Esophagus squamous epithelium (tissue), 5 donors: ENCODE data around the gene MTRFR. TPM values are rescaled to one million over a fixed set of nuclear protein-coding genes. Genes with fewer than 3 reads are reported as not detected.
A peak's percentile ranks its signal among the peaks of the same experiment; 100 is the strongest.

Source experiments
- DNase-seq: peaks from one replicate; lab custom pipeline; 2025; lab: John Stamatoyannopoulos, UW
- H3K27ac ChIP-seq, 4 donors: fragments of 200-600 bp; sonication (generic); one replicate each; pipeline ENCODE4 v1.5.1; 2016 to 2019; ENCODE audit warnings: mild to moderate bottlenecking in 1 of 4
- H3K27me3 ChIP-seq, 4 donors: fragments of 200-600 bp; sonication (generic); 1 replicate in 3 of 4; 2 replicates in 1 of 4; pipeline versions ENCODE4 v1.5.1 to v1.6.0; 2017 to 2021; ENCODE audit warnings: antibody characterized with exemption in 1 of 4
- H3K36me3 ChIP-seq, 3 donors: fragments of 200-600 bp; sonication (generic); one replicate each; pipeline ENCODE4 v1.5.1; 2016 to 2019
- H3K4me1 ChIP-seq, 3 donors: fragments of 200-600 bp; sonication (generic); one replicate each; pipeline ENCODE4 v1.5.1; 2017 to 2019
- H3K4me3 ChIP-seq, 4 donors: fragments of 200-600 bp; sonication (generic); 1 replicate in 3 of 4; 2 replicates in 1 of 4; pipeline ENCODE4 v1.5.1; 2016 to 2019; ENCODE audit warnings: mild to moderate bottlenecking in 2 of 4, moderate library complexity in 1 of 4
- H3K9me3 ChIP-seq, 3 donors: fragments of 200-600 bp; sonication (generic); one replicate each; pipeline ENCODE4 v1.5.1; 2016 to 2019
- POLR2A ChIP-seq, 4 donors: fragments of 450-650 bp; IDR thresholded peaks; one replicate each; pipeline ENCODE4 v1.6.1; 2017; ENCODE audit warnings: antibody characterized with exemption in 4 of 4, mild to moderate bottlenecking in 4 of 4, moderate library complexity in 3 of 4
- WGBS, 2 donors: methylation state at CpG; one replicate each; pipeline ENCODE4 v1.1.5; 2018; 5-methylcytosine and 5-hydroxymethylcytosine counted together
- intact Hi-C: fragments of 100-400 bp; cut with DNase I; formaldehyde crosslinking; loops from one replicate; pipeline ENCODE4 v1.15.0; 2022
- total RNA-seq, 4 donors: library from RNA; depleted of rRNA; stranded (reverse); fragments of >200 nt; gene quantifications; one replicate each; pipeline ENCODE4 v1.1.0, GENCODE V29; 2016
- TF ChIP-seq, protein P1 (sequence below), 6 experiments: fragments of 450-650 bp in 4 of 6; fragments of 200-600 bp in 2 of 6; sonication (generic) in 2 of 6; IDR thresholded peaks; one replicate each; pipeline ENCODE4 v1.5.1; 2016 to 2019; ENCODE audit warnings: antibody characterized with exemption in 6 of 6, mild to moderate bottlenecking in 4 of 6, moderate library complexity in 4 of 6
- donor health status: DM: yes; HTN: yes; CAD: no.

The MTRFR gene
- total RNA-seq, 4 donors from 2014 or later, result 5.3 to 11.4 (median 7.2) TPM

DNA sequence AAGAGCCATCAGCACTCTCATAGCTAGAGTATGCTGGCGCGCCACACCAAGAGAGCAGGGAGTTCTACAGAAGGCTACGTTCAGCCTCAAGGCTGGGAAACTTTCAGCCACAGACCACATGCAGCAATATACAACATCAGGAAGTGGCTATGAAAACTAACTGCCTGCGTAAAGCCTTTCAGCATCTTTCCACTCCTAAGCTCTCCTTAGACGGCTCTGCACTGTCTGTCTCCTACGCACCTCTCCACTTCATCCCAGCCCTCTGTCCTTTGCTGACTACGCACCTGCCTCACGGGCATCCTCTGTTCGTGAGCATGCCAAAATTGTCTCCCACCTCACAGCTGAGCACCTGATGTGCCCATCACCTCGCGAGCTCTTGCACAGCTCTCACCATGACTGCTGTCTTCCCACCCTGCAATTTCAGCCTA lies 10.0 kb upstream of the MTRFR start:
- 78 to 88% methylated on average over 11 of the region's 11 CpGs for WGBS, 2 donors
- H3K4me1 ChIP-seq, result no peaks in the 10 kb centered on the region
- H3K27ac ChIP-seq, result peak overlapping the region in 2 of 4 donors; percentile 21 to 37
- no peaks in the 10 kb centered on the region for H3K27me3 ChIP-seq
- no peak overlapping the region for H3K4me3 ChIP-seq
- no peak for DNase-seq
- H3K36me3 ChIP-seq, result peaks cover 0 to 61% (median under 1%) of the 10 kb centered on the region in 3 donors
- no peaks in the 10 kb centered on the region for H3K9me3 ChIP-seq
- no peak for TF ChIP-seq POLR2A (IDR thresholded peaks at IDR 0.05)
- TF ChIP-seq, protein P1, sequence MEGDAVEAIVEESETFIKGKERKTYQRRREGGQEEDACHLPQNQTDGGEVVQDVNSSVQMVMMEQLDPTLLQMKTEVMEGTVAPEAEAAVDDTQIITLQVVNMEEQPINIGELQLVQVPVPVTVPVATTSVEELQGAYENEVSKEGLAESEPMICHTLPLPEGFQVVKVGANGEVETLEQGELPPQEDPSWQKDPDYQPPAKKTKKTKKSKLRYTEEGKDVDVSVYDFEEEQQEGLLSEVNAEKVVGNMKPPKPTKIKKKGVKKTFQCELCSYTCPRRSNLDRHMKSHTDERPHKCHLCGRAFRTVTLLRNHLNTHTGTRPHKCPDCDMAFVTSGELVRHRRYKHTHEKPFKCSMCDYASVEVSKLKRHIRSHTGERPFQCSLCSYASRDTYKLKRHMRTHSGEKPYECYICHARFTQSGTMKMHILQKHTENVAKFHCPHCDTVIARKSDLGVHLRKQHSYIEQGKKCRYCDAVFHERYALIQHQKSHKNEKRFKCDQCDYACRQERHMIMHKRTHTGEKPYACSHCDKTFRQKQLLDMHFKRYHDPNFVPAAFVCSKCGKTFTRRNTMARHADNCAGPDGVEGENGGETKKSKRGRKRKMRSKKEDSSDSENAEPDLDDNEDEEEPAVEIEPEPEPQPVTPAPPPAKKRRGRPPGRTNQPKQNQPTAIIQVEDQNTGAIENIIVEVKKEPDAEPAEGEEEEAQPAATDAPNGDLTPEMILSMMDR (IDR thresholded peaks at IDR 0.05), result no peak
- intact Hi-C loops, result no loop called here

GRCh38 chr12:123225443-123225842 lies 7.8 kb upstream of the MTRFR start:
- Histone ChIP-seq H3K36me3 (peaks cover 0 to 39% (median 0%) of the 10 kb centered on the region in 3 donors), H3K27ac (no peak overlapping the region), H3K9me3 (no peaks in the 10 kb centered on the region), H3K4me3 (no peak overlapping the region), H3K4me1 (peaks cover 0 to 11% (median 0%) of the 10 kb centered on the region in 3 donors), H3K27me3 (no peaks in the 10 kb centered on the region)
- 76 to 84% methylated on average over 2 of the region's 2 CpGs for WGBS, 2 donors
- intact Hi-C loops, result no loop called here
- no peak for TF ChIP-seq POLR2A (IDR thresholded peaks at IDR 0.05)
- DNase-seq, result no peak

DNA sequence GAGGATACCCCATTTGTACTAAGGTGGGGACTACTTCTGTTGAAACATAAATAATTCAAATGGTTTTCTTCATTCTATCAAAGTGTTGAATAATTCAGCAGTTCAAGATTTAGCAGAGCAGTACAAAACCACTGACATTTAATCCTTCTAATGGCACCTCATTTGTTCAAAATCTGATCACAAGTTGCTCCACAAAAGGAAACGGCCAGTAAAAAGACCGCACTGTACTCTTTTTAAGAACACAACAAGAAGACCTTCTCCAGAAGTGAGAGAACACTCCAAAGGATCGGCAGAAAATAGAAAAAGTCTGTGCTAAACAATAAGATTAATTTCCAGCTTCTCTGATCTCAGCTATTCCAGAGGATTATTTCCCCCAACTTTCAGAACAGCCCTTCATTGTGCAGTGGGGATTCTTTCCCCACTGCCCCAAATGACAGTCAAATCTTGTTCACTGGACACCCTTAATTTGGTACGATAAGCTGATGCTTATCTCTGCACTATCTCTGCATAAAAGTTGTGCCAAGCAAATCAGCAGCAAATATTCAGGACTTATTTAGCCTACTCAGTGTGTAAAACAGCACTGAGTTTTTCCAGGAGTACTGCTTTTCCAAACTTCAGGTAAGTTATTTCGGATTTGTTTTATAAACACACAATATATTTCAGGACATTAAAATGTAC lies 5.5 kb upstream of the MTRFR start:
- H3K36me3 ChIP-seq, result peaks cover 0 to 16% (median 0%) of the 10 kb centered on the region in 3 donors
- no peaks in the 10 kb centered on the region for H3K9me3 ChIP-seq
- H3K4me1 ChIP-seq, result peaks cover 5 to 25% (median 6%) of the 10 kb centered on the region in 3 donors
- no peak overlapping the region for H3K4me3 ChIP-seq
- H3K27me3 ChIP-seq, result no peaks in the 10 kb centered on the region
- H3K27ac ChIP-seq, result no peak overlapping the region
- no peak for DNase-seq
- 59 to 69% methylated on average over 5 of the region's 5 CpGs for WGBS, 2 donors
- intact Hi-C loops, result no loop called here
- TF ChIP-seq, protein P1 (IDR thresholded peaks at IDR 0.05), result no peak
- no peak for TF ChIP-seq POLR2A (IDR thresholded peaks at IDR 0.05)

- WGBS, 2 donors, result 68 to 73% methylated on average over 3 of the region's 3 CpGs
- Histone ChIP-seq H3K9me3 (no peaks in the 10 kb centered on the region), H3K27ac (no peak overlapping the region)
Measured at GRCh38 chr12:123229051-123229450, 4.2 kb upstream of the MTRFR start.

GRCh38 chr12:123231931-123232330 lies 1.3 kb upstream of the MTRFR start:
- Histone ChIP-seq H3K27ac (peak overlapping the region in 3 of 4 donors; percentile 84 to 95 (median 92)), H3K4me1 (peaks cover 10 to 58% (median 13%) of the 10 kb centered on the region in 3 donors), H3K36me3 (peaks cover 0 to 13% (median 0%) of the 10 kb centered on the region in 3 donors), H3K27me3 (no peaks in the 10 kb centered on the region), H3K9me3 (no peaks in the 10 kb centered on the region), H3K4me3 (peak overlapping the region; percentile 74 to 99 (median 78))
- TF ChIP-seq, protein P1 (IDR thresholded peaks at IDR 0.05), result no peak
- TF ChIP-seq POLR2A (IDR thresholded peaks at IDR 0.05), result no peak
- intact Hi-C loops, result no loop called here
- WGBS, 2 donors, result 25 to 30% methylated on average over 4 to 5 of the region's 5 CpGs
- DNase-seq, result no peak

More at GRCh38 chr12:123229051-123229450, 4.2 kb upstream of the MTRFR start:
- TF ChIP-seq, protein P1 (IDR thresholded peaks at IDR 0.05), result no peak
- no peak for TF ChIP-seq POLR2A (IDR thresholded peaks at IDR 0.05)
- no peak for DNase-seq
- intact Hi-C loops, result no loop called here
- no peaks in the 10 kb centered on the region for H3K27me3 ChIP-seq
- H3K4me1 ChIP-seq, result peaks cover 6 to 29% (median 7%) of the 10 kb centered on the region in 3 donors
- peaks cover 0 to 8% (median 0%) of the 10 kb centered on the region in 3 donors for H3K36me3 ChIP-seq
- peak overlapping the region in 1 of 4 donors; percentile 7 for H3K4me3 ChIP-seq
